ENCODE results near the gene ZNF415. TPM values are rescaled to one million over a fixed set of nuclear protein-coding genes. Genes with fewer than 3 reads are reported as not detected.

Gene ZNF415
- total RNA-seq, 4 donors from 2014 or later: 1.2 to 9.9 (median 2.6) TPM

DNA sequence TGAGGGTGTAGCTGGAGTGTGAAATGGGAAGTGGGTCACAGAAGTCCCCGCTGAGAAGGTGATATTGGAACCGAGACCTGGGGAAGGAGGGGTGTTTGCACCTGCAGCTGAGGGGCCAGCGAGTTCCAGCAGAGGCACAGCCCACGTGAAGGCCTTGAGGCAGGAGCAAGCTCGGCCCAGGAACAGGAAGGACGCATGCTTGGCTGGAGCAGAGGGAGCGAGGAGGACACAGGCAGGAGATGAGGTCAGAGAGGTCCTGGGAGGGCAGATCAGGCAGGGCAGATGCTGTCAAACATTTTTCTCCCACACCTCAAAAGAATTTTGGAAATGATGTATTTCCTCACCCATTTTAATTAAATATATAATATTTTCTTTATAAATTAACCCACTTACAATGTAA lies 9.3 kb downstream of the ZNF415 start:
- no peak for TF ChIP-seq CTCF (IDR thresholded peaks at IDR 0.05)

GRCh38 chr19:53112286-53112685 lies 20.4 kb downstream of the ZNF415 start:
- no peak for DNase-seq
- TF ChIP-seq CTCF (IDR thresholded peaks at IDR 0.05) (no peak), POLR2A (IDR thresholded peaks at IDR 0.05) (no peak)
- Histone ChIP-seq H3K27ac (no peak overlapping the region), H3K27me3 (no peaks in the 10 kb centered on the region), H3K9me3 (peaks cover 0 to 7% (median 0%) of the 10 kb centered on the region in 4 donors), H3K4me3 (no peak overlapping the region), H3K4me1 (no peaks in the 10 kb centered on the region), H3K36me3 (peaks cover 0 to 30% (median 0%) of the 10 kb centered on the region in 3 donors)

More for the DNA sequence above, 9.3 kb downstream of the ZNF415 start:
- H3K27me3 ChIP-seq: no peaks in the 10 kb centered on the region
- no peak overlapping the region for H3K27ac ChIP-seq
- H3K4me3 ChIP-seq: no peak overlapping the region
- no peaks in the 10 kb centered on the region for H3K9me3 ChIP-seq
- H3K4me1 ChIP-seq: no peaks in the 10 kb centered on the region
- no peaks in the 10 kb centered on the region for H3K36me3 ChIP-seq
- DNase-seq: no peak

DNA sequence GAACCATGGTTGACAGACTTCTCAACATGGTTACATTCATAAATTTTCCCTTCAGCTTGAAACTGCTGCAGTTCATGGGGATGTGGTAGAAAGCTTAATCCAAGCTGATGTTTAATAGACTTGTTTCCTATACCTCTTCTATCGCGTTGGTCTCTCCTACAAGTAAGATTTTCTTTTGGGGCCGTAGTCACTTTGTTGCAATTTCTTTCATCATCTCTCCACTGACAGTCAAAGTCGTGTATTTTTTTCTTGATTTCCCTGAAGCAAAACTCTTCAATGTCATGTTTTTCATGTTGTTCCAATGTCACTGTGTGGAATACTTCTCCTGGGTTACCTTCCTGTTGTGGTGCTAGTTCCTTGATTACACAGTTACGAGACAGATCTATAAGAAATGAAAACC lies 23.2 kb downstream of the ZNF415 start:
- no peak for DNase-seq
- Histone ChIP-seq H3K27ac (no peak overlapping the region), H3K9me3 (peaks cover 0 to 7% (median 0%) of the 10 kb centered on the region in 4 donors), H3K4me3 (no peak overlapping the region), H3K27me3 (no peaks in the 10 kb centered on the region), H3K4me1 (no peaks in the 10 kb centered on the region), H3K36me3 (peaks cover 0 to 21% (median 0%) of the 10 kb centered on the region in 3 donors)
- TF ChIP-seq CTCF (IDR thresholded peaks at IDR 0.05): no peak
- no peak for TF ChIP-seq POLR2A (IDR thresholded peaks at IDR 0.05)

DNA sequence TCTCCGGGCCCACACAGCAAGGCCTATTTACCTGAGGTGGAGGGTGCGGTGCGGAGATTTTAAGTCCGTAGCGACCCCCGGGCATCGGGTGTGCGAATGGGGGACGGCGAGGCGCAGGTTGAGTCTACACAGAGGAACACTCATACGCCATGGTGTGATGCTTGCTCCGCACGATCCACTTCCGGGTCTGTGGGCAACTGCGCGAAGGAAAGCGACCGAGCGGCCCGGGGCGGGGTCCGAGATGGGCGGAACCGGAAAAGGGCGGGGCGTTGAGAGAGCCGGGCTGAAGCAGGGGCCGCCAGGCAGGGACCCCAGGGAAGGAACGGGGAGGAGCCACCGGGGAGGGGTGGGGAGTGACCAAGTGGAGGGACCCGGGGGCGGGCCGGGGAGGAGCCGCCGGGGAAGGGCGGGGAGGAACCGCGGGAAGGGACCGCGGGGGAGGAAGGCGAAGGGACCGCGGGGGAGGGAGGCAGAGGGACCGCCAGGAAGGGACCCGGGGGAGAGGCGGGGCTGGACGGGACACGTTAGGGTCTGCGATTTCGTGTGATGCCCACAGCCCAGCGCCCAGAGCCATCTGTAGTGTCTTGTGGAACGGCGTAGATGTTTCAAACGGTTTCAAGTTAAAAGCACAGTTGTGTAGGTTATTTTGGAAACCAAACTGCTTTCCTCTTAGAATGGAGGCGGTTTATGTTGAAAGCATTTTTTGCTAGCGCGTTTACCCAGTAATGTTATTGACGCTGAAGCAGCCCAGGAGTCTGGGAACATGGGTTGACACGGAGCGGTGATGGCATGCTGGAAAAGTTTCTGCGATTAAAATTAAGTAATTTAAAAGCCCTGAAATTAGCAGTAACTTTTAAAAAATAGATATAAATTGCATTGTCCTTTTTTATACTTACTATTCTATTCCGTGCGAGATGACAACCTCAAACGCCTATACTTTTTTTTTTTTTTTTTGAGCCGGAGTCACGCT lies 29.2 kb downstream of the ZNF415 start, which contains the start of gene ZNF160:
TSS of gene ZNF160 (minus strand) at position 189 of the 970 bp plus-strand sequence. CDS start 17,146 bp downstream, outside the sequence.
- H3K4me3 ChIP-seq: peak within 1 kb of the TSS; percentile 48 to 88 (median 84)
- TF ChIP-seq CTCF (IDR thresholded peaks at IDR 0.05) (no peak), POLR2A (IDR thresholded peaks at IDR 0.05) (peak; percentile 77 to 89)
- peak; percentile 99 for DNase-seq
- H3K9me3 ChIP-seq: no peaks in the 10 kb centered on the region
- H3K27me3 ChIP-seq: no peaks in the 10 kb centered on the region
- H3K4me1 ChIP-seq: peaks cover 0 to 13% (median 5%) of the 10 kb centered on the region in 4 donors
- peak within 1 kb of the TSS; percentile 78 to 91 (median 90) for H3K27ac ChIP-seq
- peaks cover 0 to 9% (median 0%) of the 10 kb centered on the region in 3 donors for H3K36me3 ChIP-seq

DNA sequence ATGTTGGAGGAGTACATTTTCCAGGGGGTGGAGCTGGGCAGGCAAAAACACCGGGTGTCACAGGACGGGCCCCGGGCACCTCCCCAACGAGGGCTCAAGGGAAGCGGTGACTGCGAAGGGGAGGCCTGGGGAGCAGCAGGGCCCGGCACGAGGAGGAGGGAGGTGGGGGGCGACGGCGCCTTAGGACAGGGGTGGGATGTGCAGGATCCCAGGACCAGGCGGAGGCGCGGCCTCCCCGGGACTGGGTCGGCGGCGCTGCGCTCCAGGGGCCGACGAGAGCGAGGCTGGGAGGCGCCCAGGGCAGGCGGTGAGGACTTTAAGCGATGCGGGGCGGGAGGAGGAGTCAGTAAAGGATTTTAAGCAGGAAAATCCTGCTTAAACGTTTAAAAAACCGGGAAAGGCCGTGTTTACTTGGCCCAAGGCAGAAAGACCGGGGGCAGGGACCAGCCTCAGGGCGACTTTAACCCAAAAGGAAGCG lies 29.9 kb downstream of the ZNF415 start:
- H3K27me3 ChIP-seq: no peaks in the 10 kb centered on the region
- peak overlapping the region; percentile 78 to 91 (median 90) for H3K27ac ChIP-seq
- H3K9me3 ChIP-seq: no peaks in the 10 kb centered on the region
- H3K4me3 ChIP-seq: peak overlapping the region; percentile 48 to 88 (median 84)
- DNase-seq: peak in 2 of 3 donors; percentile 25 to 57
- H3K36me3 ChIP-seq: peaks cover 0 to 15% (median 0%) of the 10 kb centered on the region in 3 donors
- no peak for TF ChIP-seq CTCF (IDR thresholded peaks at IDR 0.05)
- no peak for TF ChIP-seq POLR2A (IDR thresholded peaks at IDR 0.05)
- peaks cover 0 to 13% (median 5%) of the 10 kb centered on the region in 4 donors for H3K4me1 ChIP-seq

All from Peyer's patch (tissue), 4 donors.